ENCODE results near the gene OR6C75.

DNA sequence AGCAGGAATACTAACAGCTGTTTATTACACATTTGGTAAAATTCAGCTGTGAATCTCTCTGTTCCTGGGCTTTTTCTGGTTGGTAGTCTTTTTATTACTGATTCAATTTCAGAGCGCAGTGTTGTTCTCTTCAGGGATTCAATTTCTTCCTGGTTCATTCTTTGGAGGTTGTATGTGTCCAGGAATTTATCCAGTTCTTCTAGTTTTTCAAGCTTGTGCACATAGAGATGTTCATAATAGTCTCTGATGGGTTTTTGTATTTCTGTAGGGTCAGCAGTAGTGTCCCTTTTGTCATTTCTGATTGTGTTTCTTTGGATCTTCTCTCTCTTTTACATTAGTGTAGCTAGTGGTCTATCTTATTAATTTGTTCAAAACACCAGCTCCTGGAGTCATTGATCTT, 54.2 kb downstream of the OR6C75 start:
- no peak for TF ChIP-seq EZH2 (IDR thresholded peaks at IDR 0.05; ENCODE audit: insufficient read depth, poor library complexity, severe bottlenecking)
- TF ChIP-seq EZH2phosphoT487 (IDR thresholded peaks at IDR 0.05; ENCODE audit: insufficient read depth, low read depth) = no peak

Measured in GM23248 (cell line).